HepG2 (cell line): ENCODE measurements around the gene PTGR2. TPM values are rescaled to one million over a fixed set of nuclear protein-coding genes. Genes with fewer than 3 reads are reported as not detected.
A peak's percentile ranks its signal among the peaks of the same experiment; 100 is the strongest.

Experiments
- HDAC6 ChIP-seq: fragments of 200-600 bp; sonication (generic); IDR thresholded peaks from 2 replicates; pipeline ENCODE4 v1.7.0; 2017; ENCODE audit warnings: mild to moderate bottlenecking, antibody characterized with exemption, low read length, low read depth
- HINFP ChIP-seq: sonication (generic); formaldehyde crosslinking; IDR thresholded peaks from 2 replicates; pipeline ENCODE4 v1.4.0; 2020; ENCODE audit warnings: low read depth, mild to moderate bottlenecking, missing genetic modification reagents
- HOXA5 ChIP-seq: sonication (generic); formaldehyde crosslinking; IDR thresholded peaks from 2 replicates; pipeline ENCODE4 v1.4.0; 2020; ENCODE audit warnings: missing genetic modification reagents
- KLF13 ChIP-seq: sonication (generic); formaldehyde crosslinking; IDR thresholded peaks from 2 replicates; pipeline ENCODE4 v1.4.0; 2020; ENCODE audit warnings: mild to moderate bottlenecking, missing genetic modification reagents
- LRRFIP1 ChIP-seq: sonication (generic); formaldehyde crosslinking; conservative IDR thresholded peaks from 2 replicates; pipeline ENCODE4 v1.4.0; 2020; ENCODE audit warnings: missing genetic modification reagents
- MED8 ChIP-seq: sonication (generic); formaldehyde crosslinking; IDR thresholded peaks from 2 replicates; pipeline ENCODE4 v1.8.1; 2023; ENCODE audit warnings: mild to moderate bottlenecking, missing genetic modification reagents; ENCODE audit not compliant: insufficient replicate concordance
- MIER2 ChIP-seq: IDR thresholded peaks from 2 replicates; pipeline ENCODE4 v1.6.1; 2016; ENCODE audit warnings: missing biosample characterization, missing genetic modification reagents
- MLLT10 ChIP-seq: sonication (generic); formaldehyde crosslinking; IDR thresholded peaks from 2 replicates; pipeline ENCODE4 v1.4.0; 2020; ENCODE audit warnings: missing genetic modification reagents
- PAF1 ChIP-seq: IDR thresholded peaks from 2 replicates; pipeline ENCODE4 v1.6.1; 2016; ENCODE audit warnings: missing genetic modification reagents, missing compliant biosample characterization
- PHF20 ChIP-seq: sonication (generic); formaldehyde crosslinking; IDR thresholded peaks from 2 replicates; pipeline ENCODE4 v1.5.0; 2020; ENCODE audit warnings: mild to moderate bottlenecking, missing genetic modification reagents
- PHF5A ChIP-seq: IDR thresholded peaks from one replicate; pipeline ENCODE4 v1.6.1; 2018; ENCODE audit warnings: low read depth, missing genetic modification reagents; ENCODE audit not compliant: unreplicated experiment
- RAD21 ChIP-seq: fragments of 450-650 bp; formaldehyde crosslinking; IDR thresholded peaks from 2 replicates; pipeline ENCODE4 v1.5.0; 2020; ENCODE audit warnings: mild to moderate bottlenecking
- SIN3A ChIP-seq: IDR thresholded peaks from 2 replicates; pipeline ENCODE4 v1.6.1; 2011; ENCODE audit warnings: low read depth, mild to moderate bottlenecking, control low read depth, low read length, borderline replicate concordance
- SRSF9 ChIP-seq: fragments of 200-400 bp; formaldehyde crosslinking; IDR thresholded peaks from 2 replicates; pipeline ENCODE4 v1.6.1; 2018; ENCODE audit warnings: borderline replicate concordance, mild to moderate bottlenecking, low read depth, low read length; ENCODE audit not compliant: insufficient read depth, poor library complexity, severe bottlenecking
- TARDBP ChIP-seq: sonication (generic); formaldehyde crosslinking; IDR thresholded peaks from 2 replicates; pipeline ENCODE4 v1.8.0; 2022; ENCODE audit warnings: mild to moderate bottlenecking, missing genetic modification reagents
- TEAD3 ChIP-seq: optimal IDR thresholded peaks from 2 replicates; pipeline ENCODE3; 2016; ENCODE audit warnings: borderline replicate concordance
- TFAP4 ChIP-seq: sonication (generic); IDR thresholded peaks from 2 replicates; pipeline ENCODE4 v1.6.1; 2016; ENCODE audit warnings: low read depth, borderline replicate concordance
- TSC22D2 ChIP-seq: sonication (generic); formaldehyde crosslinking; IDR thresholded peaks from 2 replicates; pipeline ENCODE4 v1.5.1; 2020; ENCODE audit warnings: missing genetic modification reagents, mild to moderate bottlenecking, borderline replicate concordance
- ZFP82 ChIP-seq: sonication (generic); formaldehyde crosslinking; IDR thresholded peaks from 2 replicates; pipeline ENCODE4 v1.5.1; 2020; ENCODE audit warnings: mild to moderate bottlenecking, missing genetic modification reagents, borderline replicate concordance
- ZNF232 ChIP-seq: sonication (generic); formaldehyde crosslinking; IDR thresholded peaks from 2 replicates; pipeline ENCODE4 v1.4.0; 2020; ENCODE audit warnings: missing genetic modification reagents, borderline replicate concordance
- ZNF530 ChIP-seq: sonication (generic); formaldehyde crosslinking; IDR thresholded peaks from 2 replicates; pipeline ENCODE4 v1.5.0; 2020; ENCODE audit warnings: low read depth, mild to moderate bottlenecking, missing genetic modification reagents
- ZSCAN31 ChIP-seq: sonication (generic); formaldehyde crosslinking; IDR thresholded peaks from 2 replicates; pipeline ENCODE4 v1.5.0; 2020; ENCODE audit warnings: low read depth, mild to moderate bottlenecking, missing genetic modification reagents
- polyA plus RNA-seq, 8 experiments: library from polyadenylated mRNA; depleted of rRNA in 3 of 8; stranded (reverse) in 7 of 8; unstranded in 1 of 8; fragments of >200 nt; fragmentation: Illumina TruSeq in 4 of 8; extraction: Trizol in 4 of 8; gene quantifications; 2 replicates each; pipeline versions ENCODE4 v1.2.1 to v1.2.3, GENCODE V29; 2011 to 2016; ENCODE audit warnings: low read depth in 4 of 8, missing spikeins in 1 of 8, mixed read lengths in 1 of 8; ENCODE audit not compliant: insufficient read depth in 1 of 8
- total RNA-seq, 5 experiments: library from RNA; depleted of rRNA; stranded (reverse); fragments of >200 nt; fragmentation: Illumina TruSeq; extraction: Trizol; gene quantifications; 2 replicates each; pipeline ENCODE4 v1.2.3, GENCODE V29; 2016; ENCODE audit warnings: low read depth in 1 of 5
- TF ChIP-seq, protein P1 (sequence below): sonication (generic); formaldehyde crosslinking; IDR thresholded peaks from 2 replicates; pipeline ENCODE4 v1.5.0; 2020; ENCODE audit warnings: missing genetic modification reagents

Gene PTGR2
- total and polyA plus RNA-seq, 2 of the 13 experiments (the other 11 are each of a cell fraction or from before 2014, with no cell fraction given), result 3.0 to 4.3 TPM

- peak; percentile 84 for TF ChIP-seq HOXA5
- TF ChIP-seq HINFP (CRISPR knock-in tag), result no peak; the same call in 1 of the 2 replicates
- TF ChIP-seq ZNF530 (CRISPR knock-in tag), result no peak
- TF ChIP-seq PHF20 (CRISPR knock-in tag), result peak; percentile 94
- TF ChIP-seq ZSCAN31 (CRISPR knock-in tag), result peak; percentile 36; the same call in 1 of the 2 replicates
- peak; percentile 34; the same call in 1 of the 2 replicates for TF ChIP-seq TSC22D2 (CRISPR knock-in tag)
- peak; percentile 13; the same call in 1 of the 2 replicates for TF ChIP-seq RAD21 (CRISPR knock-in tag)
- no peak for TF ChIP-seq PAF1
- TF ChIP-seq HDAC6, result no peak
- peak; percentile 66 for TF ChIP-seq PHF5A
- TF ChIP-seq SIN3A, result peak; percentile 72; the same call in 1 of the 2 replicates
- no peak for TF ChIP-seq KLF13 (CRISPR knock-in tag)
- TF ChIP-seq TFAP4, result no peak
- peak; percentile 84; the same call in 1 of the 2 replicates for TF ChIP-seq ZFP82
- no peak for TF ChIP-seq SRSF9
- TF ChIP-seq ZNF232, result 0 out of 2 replicates have a peak, but pooled peaks have one; percentile 12
- peak; percentile 66 for TF ChIP-seq TEAD3 (CRISPR knock-in tag)
- peak; percentile 87 for TF ChIP-seq TARDBP (CRISPR knock-in tag)
- TF ChIP-seq LRRFIP1 (CRISPR knock-in tag), result no peak
- TF ChIP-seq MIER2 (CRISPR knock-in tag), result no peak
- peak; percentile 61 for TF ChIP-seq MED8
- TF ChIP-seq, protein P1, sequence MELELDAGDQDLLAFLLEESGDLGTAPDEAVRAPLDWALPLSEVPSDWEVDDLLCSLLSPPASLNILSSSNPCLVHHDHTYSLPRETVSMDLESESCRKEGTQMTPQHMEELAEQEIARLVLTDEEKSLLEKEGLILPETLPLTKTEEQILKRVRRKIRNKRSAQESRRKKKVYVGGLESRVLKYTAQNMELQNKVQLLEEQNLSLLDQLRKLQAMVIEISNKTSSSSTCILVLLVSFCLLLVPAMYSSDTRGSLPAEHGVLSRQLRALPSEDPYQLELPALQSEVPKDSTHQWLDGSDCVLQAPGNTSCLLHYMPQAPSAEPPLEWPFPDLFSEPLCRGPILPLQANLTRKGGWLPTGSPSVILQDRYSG (CRISPR knock-in tag), result no peak
- no peak for TF ChIP-seq MLLT10 (CRISPR knock-in tag)
These were observed 35.1 kb downstream of the PTGR2 start, which contains the start of gene ZNF410 (continued) for GRCh38 chr14:73886449-73887317.
